Fibroblast of gingiva (primary cell): ENCODE data around the gene PPFIA4.

Experiments
- DNase-seq: peaks from one replicate; pipeline ENCODE4 v3.0.0-alpha.2; 2011; ENCODE audit warnings: low read depth

The PPFIA4 gene

GRCh38 chr1:203040513-203041275 lies 14.4 kb downstream of the PPFIA4 start:
- no peak for DNase-seq

GRCh38 chr1:203041351-203041932 lies 15.2 kb downstream of the PPFIA4 start:
- no peak for DNase-seq

GRCh38 chr1:203043830-203044545 lies 17.7 kb downstream of the PPFIA4 start:
- no peak for DNase-seq

GRCh38 chr1:203044546-203045250 lies 18.4 kb downstream of the PPFIA4 start:
- DNase-seq, result no peak

GRCh38 chr1:203045336-203045735 lies 19.0 kb downstream of the PPFIA4 start:
- no peak for DNase-seq

- DNase-seq, result no peak
Measured at GRCh38 chr1:203045821-203046594, 19.7 kb downstream of the PPFIA4 start.

- peak; percentile 32 for DNase-seq
Measured at GRCh38 chr1:203046984-203047630, 20.8 kb downstream of the PPFIA4 start.

GRCh38 chr1:203048086-203048485 lies 21.8 kb downstream of the PPFIA4 start:
- DNase-seq, result no peak

GRCh38 chr1:203048555-203049051 lies 22.3 kb downstream of the PPFIA4 start:
- DNase-seq, result no peak

- no peak for DNase-seq
Measured at GRCh38 chr1:203049077-203049476, 22.8 kb downstream of the PPFIA4 start.

GRCh38 chr1:203049576-203050180 lies 23.4 kb downstream of the PPFIA4 start:
- DNase-seq, result no peak

- DNase-seq, result no peak
Measured at GRCh38 chr1:203050826-203051225, 24.5 kb downstream of the PPFIA4 start.

GRCh38 chr1:203051841-203052324 lies 25.6 kb downstream of the PPFIA4 start:
- no peak for DNase-seq

GRCh38 chr1:203052601-203053000 lies 26.3 kb downstream of the PPFIA4 start:
- DNase-seq, result no peak

GRCh38 chr1:203054184-203054583 lies 27.9 kb downstream of the PPFIA4 start:
- DNase-seq, result no peak

- DNase-seq, result no peak
Measured at GRCh38 chr1:203054642-203055041, 28.4 kb downstream of the PPFIA4 start.

- DNase-seq, result no peak
Measured at GRCh38 chr1:203055161-203055799, 29.0 kb downstream of the PPFIA4 start.

- no peak for DNase-seq
Measured at GRCh38 chr1:203056012-203056411, 29.7 kb downstream of the PPFIA4 start.

GRCh38 chr1:203056516-203056915 lies 30.2 kb downstream of the PPFIA4 start:
- no peak for DNase-seq
